HG03097 (cell line): ENCODE results near the gene HSPG2.
"Not testable (repeated sequence)": the region's sequence is repeated elsewhere in the genome, so short reads cannot be mapped to it uniquely, and the experiment has no call there.

Experiments used
- ATAC-seq: cut with Tn5 transposase; IDR thresholded peaks from one replicate; pipeline ENCODE4 v1.9.1; 2021; ENCODE audit not compliant: unreplicated experiment, low FRiP score

HSPG2 gene

DNA sequence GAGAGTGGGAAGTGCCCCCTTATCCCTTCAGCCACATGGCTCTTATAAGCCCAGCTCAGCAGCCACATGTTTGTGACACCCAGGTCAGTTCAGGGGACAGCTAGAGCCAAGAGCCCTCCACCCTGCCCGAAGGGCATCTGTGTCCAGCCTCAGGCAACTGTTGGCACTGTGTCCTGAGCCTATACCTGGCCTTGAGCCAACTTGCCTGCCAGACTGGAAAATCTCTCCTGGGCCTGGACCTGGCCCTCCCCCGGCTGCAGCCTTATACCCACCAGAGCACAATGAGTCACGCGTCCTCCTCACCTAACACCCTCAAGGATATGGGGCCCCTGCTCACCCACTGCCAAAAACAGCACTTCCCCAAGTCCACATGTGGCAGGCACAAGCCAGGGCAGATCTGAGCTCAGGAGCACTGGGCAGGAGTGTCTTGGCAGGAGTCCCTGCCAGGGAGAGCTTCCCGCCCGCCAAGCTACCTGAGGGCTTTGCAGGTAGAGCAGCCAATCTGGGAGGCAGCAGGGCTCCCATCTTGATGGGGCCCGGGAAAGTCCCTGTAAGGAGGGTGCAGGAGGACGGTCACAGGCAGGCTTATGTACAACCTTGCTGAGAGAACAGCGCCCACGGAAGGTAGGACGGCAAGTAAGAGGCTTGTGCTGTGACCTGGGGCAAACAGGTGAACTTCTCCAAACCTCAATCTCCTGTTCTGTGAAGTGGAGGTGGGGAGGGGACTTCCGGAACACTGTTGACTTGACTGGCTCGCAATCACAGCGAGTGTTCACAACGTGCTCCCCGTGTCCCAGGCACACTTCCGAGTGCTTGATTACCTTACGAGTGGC is 19.8 kb upstream of the HSPG2 start:
- ATAC-seq, result no peak

GRCh38 chr1:21955501-21956281 is 18.6 kb upstream of the HSPG2 start:
- ATAC-seq, result no peak

DNA sequence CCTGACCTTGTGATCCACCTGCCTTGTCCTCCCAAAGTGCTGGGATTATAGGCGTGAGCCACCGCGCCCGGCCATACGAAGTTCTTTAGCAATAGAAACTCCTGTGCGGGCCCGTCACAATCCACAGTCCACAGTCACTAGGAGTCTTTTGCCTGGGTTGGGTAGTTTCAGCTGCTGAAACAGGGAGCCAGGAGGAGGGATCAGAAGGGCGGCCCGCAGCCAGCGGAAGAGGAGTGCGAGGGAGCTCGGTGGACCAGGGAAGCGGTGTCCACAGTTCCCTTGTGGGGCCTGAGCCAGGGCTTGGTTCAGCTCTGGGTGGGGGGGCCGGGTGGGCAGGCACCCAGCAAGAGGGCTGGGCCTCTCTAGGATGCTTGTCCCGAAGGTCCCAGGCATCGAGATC is 17.9 kb upstream of the HSPG2 start:
- no peak for ATAC-seq

DNA sequence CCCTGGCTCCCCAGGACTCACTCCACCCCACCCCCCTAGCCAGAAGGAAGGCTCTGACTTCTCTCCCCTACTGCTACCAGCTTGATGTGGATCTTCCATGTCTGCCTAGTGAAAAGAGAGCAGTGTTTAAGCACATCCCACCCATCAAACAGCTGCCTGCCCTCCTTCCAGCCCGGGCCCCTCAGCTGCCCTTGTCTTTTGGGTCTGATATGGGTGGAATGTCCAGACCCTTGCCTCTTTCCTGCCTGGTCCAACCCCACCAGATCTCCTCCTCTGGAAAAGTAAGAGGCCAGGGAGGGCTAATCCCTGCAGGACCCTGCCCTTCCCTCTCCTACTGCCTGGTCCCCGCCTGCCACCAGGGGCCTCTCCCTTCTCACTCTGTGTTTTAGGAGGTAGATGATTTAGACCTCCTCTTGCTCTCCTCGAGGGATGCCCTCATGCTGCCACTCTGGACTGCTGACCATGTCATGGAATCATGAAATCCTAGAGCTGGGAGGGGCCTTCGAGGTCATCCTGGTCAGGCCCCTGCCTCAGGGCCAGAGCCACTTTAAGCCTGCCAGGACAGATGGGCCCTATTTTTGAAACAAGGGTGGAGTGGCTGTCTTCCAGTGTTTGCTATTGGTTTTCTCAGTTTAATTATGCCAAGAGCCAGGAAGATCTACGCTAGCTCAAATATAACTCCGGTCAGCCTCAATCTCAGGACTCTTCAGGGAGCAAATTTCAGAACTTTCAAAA is 15.8 kb upstream of the HSPG2 start:
- ATAC-seq, result no peak

- ATAC-seq, result no peak
These were observed 14.2 kb upstream of the HSPG2 start for GRCh38 chr1:21951226-21951870.

DNA sequence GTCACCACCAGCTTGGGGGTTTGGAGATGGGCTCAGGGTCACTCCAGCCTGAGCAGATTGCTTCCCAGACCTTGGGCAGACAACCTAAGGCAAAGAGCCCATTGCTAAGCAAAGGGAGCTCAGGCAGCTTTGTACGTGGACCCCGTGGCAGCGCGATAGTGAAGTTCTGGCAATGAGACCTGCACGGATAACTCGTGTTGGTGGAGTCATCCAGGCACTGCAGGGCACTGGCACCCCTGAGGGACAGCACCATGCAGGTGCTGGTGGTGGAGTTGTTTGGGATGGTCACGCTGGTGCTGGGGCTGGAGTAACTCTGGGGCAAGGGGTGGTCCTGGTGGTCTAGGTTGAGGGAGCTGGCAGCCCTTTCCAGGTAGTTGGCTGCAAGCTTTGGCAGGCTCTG is 13.6 kb upstream of the HSPG2 start:
- no peak for ATAC-seq

GRCh38 chr1:21946836-21947587 is 9.9 kb upstream of the HSPG2 start:
- no peak for ATAC-seq

- no peak for ATAC-seq
These were observed 7.6 kb upstream of the HSPG2 start for GRCh38 chr1:21944733-21945073.

DNA sequence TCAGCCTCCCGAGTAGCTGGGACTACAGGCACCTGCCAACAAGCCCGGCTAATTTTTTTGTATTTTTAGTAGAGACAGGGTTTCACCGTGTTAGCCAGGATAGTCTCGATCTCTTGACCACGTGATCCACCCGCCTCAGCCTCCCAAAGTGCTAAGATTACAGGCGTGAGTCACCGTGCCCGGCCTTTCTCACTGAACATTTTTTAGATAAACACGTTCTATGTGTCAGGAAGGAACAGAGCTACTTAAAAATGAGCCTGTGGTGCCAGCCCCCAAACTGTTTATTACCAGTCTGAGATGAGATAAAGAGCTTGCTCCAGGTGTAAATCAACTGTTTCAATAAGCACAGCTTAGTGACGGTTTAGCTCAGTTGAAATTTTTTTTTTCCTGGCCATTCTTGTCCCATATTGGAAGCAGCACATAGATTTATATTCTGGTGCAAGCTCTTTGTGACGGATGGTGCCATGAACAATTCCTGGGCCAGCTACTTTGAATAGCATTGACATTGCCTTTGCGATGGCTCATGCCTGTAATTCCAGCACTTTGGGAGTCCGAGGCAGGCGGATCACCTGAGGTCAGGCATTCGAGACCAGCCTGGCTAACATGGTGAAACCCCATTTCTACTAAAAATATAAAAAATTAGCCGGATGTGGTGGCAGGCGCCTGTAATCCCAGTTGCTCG is 6.0 kb upstream of the HSPG2 start:
- ATAC-seq, result not testable (repeated sequence)

- ATAC-seq, result no peak
These were observed 5.4 kb upstream of the HSPG2 start for GRCh38 chr1:21942464-21942863.

- no peak for ATAC-seq
These were observed 4.3 kb upstream of the HSPG2 start for GRCh38 chr1:21941370-21941769.

GRCh38 chr1:21940492-21940891 is 3.4 kb upstream of the HSPG2 start:
- no peak for ATAC-seq

GRCh38 chr1:21939650-21940374 is 2.7 kb upstream of the HSPG2 start:
- ATAC-seq, result no peak

DNA sequence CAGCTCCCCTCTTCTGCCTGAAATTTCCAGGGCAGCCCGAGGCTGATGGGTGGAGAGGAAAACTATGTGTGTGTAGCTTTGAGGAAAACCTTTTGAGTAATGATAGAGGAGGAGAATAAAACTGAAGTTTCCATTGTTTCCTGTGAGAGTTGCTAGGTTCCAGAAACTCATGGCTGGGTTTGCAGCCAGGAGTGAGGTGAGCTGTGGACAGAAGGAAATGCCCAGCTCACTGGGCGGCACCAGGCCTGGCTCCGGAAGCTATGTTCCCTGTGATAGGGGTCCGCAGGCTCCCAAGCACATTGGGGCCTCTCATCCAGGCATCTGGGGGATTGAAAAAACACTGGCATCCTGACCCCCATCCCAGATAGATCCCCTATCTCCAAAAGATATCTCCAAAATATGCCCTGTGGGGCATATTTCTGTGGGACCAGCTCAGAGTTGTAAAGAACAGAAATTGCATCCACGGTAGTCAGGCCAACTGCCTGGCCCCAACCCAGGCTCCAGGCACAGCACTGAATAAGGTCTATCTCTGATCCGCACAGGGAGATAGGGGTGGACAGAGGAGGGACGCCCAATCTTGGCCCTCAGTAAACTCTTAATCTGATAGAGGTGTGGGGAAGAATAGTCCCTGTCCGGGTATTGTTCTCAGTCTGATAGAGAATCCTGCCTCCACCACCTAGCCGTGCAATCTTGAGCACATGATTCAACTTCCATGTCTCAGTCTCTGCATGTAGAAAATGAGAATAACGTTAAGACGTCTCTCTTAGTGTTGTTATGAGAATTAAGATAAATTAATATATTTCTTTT is 1.8 kb upstream of the HSPG2 start:
- no peak for ATAC-seq

- ATAC-seq, result no peak
These were observed 437 bp upstream of the HSPG2 start for GRCh38 chr1:21937372-21938121.

- no peak for ATAC-seq
These were observed 611 bp downstream of the HSPG2 start for GRCh38 chr1:21936366-21937031.

- no peak for ATAC-seq
These were observed 1.2 kb downstream of the HSPG2 start for GRCh38 chr1:21935891-21936365.
